Measurements from ENCODE around the gene CACHD1. TPM values are rescaled to one million over a fixed set of nuclear protein-coding genes. Genes with fewer than 3 reads are reported as not detected.

The CACHD1 gene
- total and polyA plus RNA-seq, 11 donors: 0.89 to 10.0 (median 2.4) TPM

- Histone ChIP-seq H3K4me1 (peaks cover 0 to 56% (median 30%) of the 10 kb centered on the region in 12 donors), H3K27ac (peak overlapping the region; percentile 19 to 73 (median 60)), H3K27me3 (no peaks in the 10 kb centered on the region), H3K9me3 (no peaks in the 10 kb centered on the region), H3K4me3 (peak overlapping the region in 10 of 12 donors; percentile 15 to 50 (median 36)), H3K36me3 (no peaks in the 10 kb centered on the region)
- DNase-seq (no peak), ATAC-seq (peak in 3 of 4 donors; percentile 19 to 56 (median 48))
- intact Hi-C loops (cut with DNase I): loop anchor here in 3 of 10 donors (10.0 kb wide), 1 partner anchor 66 kb away; the partner anchor contains the start of gene CACHD1 (in 3 of the 3)
- WGBS, 4 donors: 37 to 59% (median 50%) methylated on average over 6 of the region's 6 CpGs
- TF ChIP-seq POLR2A (IDR thresholded peaks at IDR 0.05): no peak
- no peak for TF ChIP-seq CTCF (IDR thresholded peaks at IDR 0.05)
Observed at GRCh38 chr1:64540265-64540791, 70.4 kb downstream of the CACHD1 start.

GRCh38 chr1:64542118-64542517 is 72.2 kb downstream of the CACHD1 start:
- Histone ChIP-seq H3K27ac (peak overlapping the region in 4 of 12 donors; percentile 13 to 73 (median 50)), H3K4me1 (peaks cover 0 to 51% (median 29%) of the 10 kb centered on the region in 12 donors), H3K9me3 (no peaks in the 10 kb centered on the region), H3K36me3 (no peaks in the 10 kb centered on the region), H3K4me3 (no peak overlapping the region), H3K27me3 (no peaks in the 10 kb centered on the region)
- peak in 1 of 4 donors; percentile 51 for ATAC-seq
- TF ChIP-seq POLR2A (IDR thresholded peaks at IDR 0.05) (no peak), CTCF (IDR thresholded peaks at IDR 0.05) (no peak)
- no peak for DNase-seq
- WGBS, 4 donors: 52 to 61% (median 55%) methylated on average over 4 of the region's 4 CpGs
- intact Hi-C loops (cut with DNase I): loop anchor here in 3 of 10 donors (10.0 kb wide), 1 partner anchor 67 kb away; the partner anchor contains the start of gene CACHD1 (in 3 of the 3)

GRCh38 chr1:64543831-64544230 is 73.9 kb downstream of the CACHD1 start:
- Histone ChIP-seq H3K9me3 (no peaks in the 10 kb centered on the region), H3K27me3 (no peaks in the 10 kb centered on the region), H3K36me3 (no peaks in the 10 kb centered on the region), H3K27ac (peak overlapping the region in 1 of 12 donors; percentile 11), H3K4me3 (no peak overlapping the region), H3K4me1 (peaks cover 0 to 50% (median 24%) of the 10 kb centered on the region in 12 donors)
- ATAC-seq (no peak), DNase-seq (peak in 2 of 5 donors; percentile 32 to 33)
- intact Hi-C loops (cut with DNase I): loop anchor here in 3 of 10 donors (10.0 kb wide), 1 partner anchor 69 kb away; the partner anchor contains the start of gene CACHD1 (in 3 of the 3)
- WGBS, 4 donors: 80 to 94% (median 88%) methylated on average over 4 of the region's 4 CpGs
- TF ChIP-seq CTCF (IDR thresholded peaks at IDR 0.05) (no peak), POLR2A (IDR thresholded peaks at IDR 0.05) (no peak)

- TF ChIP-seq CTCF (IDR thresholded peaks at IDR 0.05) (no peak), POLR2A (IDR thresholded peaks at IDR 0.05) (no peak)
- Histone ChIP-seq H3K27ac (no peak overlapping the region), H3K4me3 (no peak overlapping the region), H3K4me1 (peaks cover 0 to 48% (median 16%) of the 10 kb centered on the region in 12 donors), H3K9me3 (no peaks in the 10 kb centered on the region), H3K36me3 (no peaks in the 10 kb centered on the region), H3K27me3 (no peaks in the 10 kb centered on the region)
- ATAC-seq (no peak), DNase-seq (no peak)
- WGBS, 4 donors: 89 to 92% (median 90%) methylated on average over 6 of the region's 6 CpGs
- intact Hi-C loops (cut with DNase I): loop anchor here in 5 of 10 donors (5.0 to 10.0 kb wide), 3 partner anchors 43 to 73 kb away; partner anchors contain the start of gene CACHD1 (in 4 of the 5)
Observed at GRCh38 chr1:64545118-64545843, 75.4 kb downstream of the CACHD1 start.
